Colonic mucosa (tissue), 4 donors: Measurements from ENCODE around the gene NSUN2. TPM values are rescaled to one million over a fixed set of nuclear protein-coding genes. Genes with fewer than 3 reads are reported as not detected.
A peak's percentile ranks its signal among the peaks of the same experiment; 100 is the strongest.

ENCODE experiments used
- DNase-seq: peaks from one replicate; pipeline ENCODE4 v3.0.0-alpha.2; 2020
- H3K27ac ChIP-seq: fragments of 200-600 bp; one replicate; pipeline ENCODE4 v1.8.0; 2021
- H3K27me3 ChIP-seq: fragments of 200-600 bp; one replicate; pipeline ENCODE4 v1.8.0; 2021
- H3K36me3 ChIP-seq: fragments of 200-600 bp; one replicate; pipeline ENCODE4 v1.8.0; 2021
- H3K4me1 ChIP-seq: fragments of 200-600 bp; one replicate; pipeline ENCODE4 v1.8.0; 2021; ENCODE audit warnings: mild to moderate bottlenecking
- H3K4me3 ChIP-seq: fragments of 200-600 bp; one replicate; pipeline ENCODE4 v1.8.0; 2021
- H3K9ac ChIP-seq, 2 donors: one replicate each; pipeline ENCODE4 v1.7.0; 2013; ENCODE audit warnings: control low read depth in 2 of 2, low read depth in 2 of 2, low read length in 2 of 2
- H3K9me3 ChIP-seq: fragments of 200-600 bp; one replicate; pipeline ENCODE4 v1.8.0; 2021
- CTCF ChIP-seq: fragments of 200-600 bp; IDR thresholded peaks from one replicate; pipeline ENCODE4 v1.8.0; 2022; ENCODE audit warnings: antibody characterized with exemption, mild to moderate bottlenecking
- intact Hi-C: fragments of 100-400 bp; cut with DNase I; formaldehyde crosslinking; loops from one replicate; pipeline ENCODE4 v1.14.1; 2022
- total RNA-seq, 2 donors: library from RNA; stranded (reverse); fragmentation: NEBNext Ultra II Directional in 1 of 2; extraction: Animal tissue kit (Norgen Biotek cat#: 25700) in 1 of 2; gene quantifications; one replicate each; pipeline ENCODE4 v1.2.1, GENCODE V29; 2021
- donor health status: healthy.
- donor health status: DM: no; HTN: no; CAD: no.
- donor health status: DM: no; HTN: no; CAD: no.

Gene NSUN2
- total RNA-seq, 2 donors from 2014 or later, result 46.9 to 69.9 TPM

DNA sequence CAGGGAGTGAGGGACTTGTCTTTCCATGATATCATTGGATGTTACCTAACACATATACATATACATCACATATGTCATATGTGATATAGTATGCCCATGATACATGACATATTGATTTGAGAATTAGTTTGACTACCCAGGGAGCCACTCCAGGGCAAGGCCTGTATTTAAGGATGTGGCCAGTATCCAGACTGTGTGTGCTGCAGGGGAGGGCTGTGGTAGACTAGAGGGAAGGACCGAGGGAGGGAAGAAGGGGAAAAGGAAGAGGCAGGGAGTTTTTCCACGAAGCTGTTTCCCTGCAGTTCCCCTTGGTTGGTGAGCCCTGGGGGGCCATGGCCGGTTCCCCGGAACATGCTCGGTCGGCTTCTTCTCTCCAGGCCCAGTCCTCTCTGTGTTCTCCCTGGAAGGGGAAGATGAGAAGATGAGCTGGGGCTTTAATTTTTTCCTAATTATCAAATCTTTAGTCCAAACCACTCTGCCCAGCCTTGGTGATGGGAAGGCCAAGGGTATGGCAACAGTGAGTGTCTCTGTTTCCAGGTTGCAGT is 48.7 kb downstream of the NSUN2 start:
- Histone ChIP-seq H3K36me3 (no peaks in the 10 kb centered on the region), H3K4me1 (no peaks in the 10 kb centered on the region), H3K27ac (no peak overlapping the region), H3K9me3 (no peaks in the 10 kb centered on the region), H3K4me3 (no peak overlapping the region), H3K27me3 (peaks cover 13% of the 10 kb centered on the region), H3K9ac (no peak overlapping the region)
- no peak for TF ChIP-seq CTCF
- intact Hi-C loops, result loop anchor here (10.0 kb wide), 1 partner anchor 1089 kb away; no protein-coding TSS in a partner anchor
- DNase-seq, result no peak

- peaks cover 13% of the 10 kb centered on the region for H3K27me3 ChIP-seq
- no peak for TF ChIP-seq CTCF
- DNase-seq, result no peak
- H3K4me1 ChIP-seq, result no peaks in the 10 kb centered on the region
- H3K9me3 ChIP-seq, result no peaks in the 10 kb centered on the region
- H3K4me3 ChIP-seq, result peak overlapping the region; percentile 20
- intact Hi-C loops, result loop anchor here (10.0 kb wide), 1 partner anchor 1088 kb away; no protein-coding TSS in a partner anchor
- H3K27ac ChIP-seq, result no peak overlapping the region
- H3K9ac ChIP-seq, result peak overlapping the region in 1 of 2 donors; percentile 28
- H3K36me3 ChIP-seq, result no peaks in the 10 kb centered on the region
These were observed 49.6 kb downstream of the NSUN2 start for GRCh38 chr5:6583049-6583880.

- peaks cover 13% of the 10 kb centered on the region for H3K27me3 ChIP-seq
- peak overlapping the region; percentile 20 for H3K4me3 ChIP-seq
- no peaks in the 10 kb centered on the region for H3K9me3 ChIP-seq
- no peaks in the 10 kb centered on the region for H3K36me3 ChIP-seq
- no peak overlapping the region for H3K27ac ChIP-seq
- intact Hi-C loops, result loop anchor here (10.0 kb wide), 1 partner anchor 1088 kb away; no protein-coding TSS in a partner anchor
- no peak for TF ChIP-seq CTCF
- no peaks in the 10 kb centered on the region for H3K4me1 ChIP-seq
- no peak overlapping the region for H3K9ac ChIP-seq
- DNase-seq, result no peak
These were observed 50.3 kb downstream of the NSUN2 start for GRCh38 chr5:6582507-6583048.

- Histone ChIP-seq H3K9me3 (no peaks in the 10 kb centered on the region), H3K36me3 (no peaks in the 10 kb centered on the region), H3K4me3 (no peak overlapping the region), H3K27ac (no peak overlapping the region), H3K27me3 (peaks cover 13% of the 10 kb centered on the region), H3K4me1 (no peaks in the 10 kb centered on the region), H3K9ac (no peak overlapping the region)
- TF ChIP-seq CTCF, result no peak
- DNase-seq, result no peak
- intact Hi-C loops, result loop anchor here (10.0 kb wide), 1 partner anchor 1087 kb away; no protein-coding TSS in a partner anchor
These were observed 51.1 kb downstream of the NSUN2 start for GRCh38 chr5:6581559-6582426.

GRCh38 chr5:6581090-6581489 is 51.8 kb downstream of the NSUN2 start:
- no peak overlapping the region for H3K27ac ChIP-seq
- TF ChIP-seq CTCF, result no peak
- no peaks in the 10 kb centered on the region for H3K36me3 ChIP-seq
- DNase-seq, result no peak
- no peak overlapping the region for H3K4me3 ChIP-seq
- H3K27me3 ChIP-seq, result peaks cover 13% of the 10 kb centered on the region
- no peaks in the 10 kb centered on the region for H3K9me3 ChIP-seq
- H3K4me1 ChIP-seq, result no peaks in the 10 kb centered on the region
- no peak overlapping the region for H3K9ac ChIP-seq
- intact Hi-C loops, result loop anchor here (10.0 kb wide), 1 partner anchor 1086 kb away; no protein-coding TSS in a partner anchor
